HL-60 (cell line): ENCODE results near the gene LUZP2.
"Not testable (repeated sequence)": the region's sequence is repeated elsewhere in the genome, so short reads cannot be mapped to it uniquely, and the experiment has no call there.

Experiments used
- POLR2AphosphoS5 ChIP-seq: IDR thresholded peaks from 2 replicates; pipeline ENCODE4 v1.6.1; 2012; ENCODE audit warnings: low read depth
- TF ChIP-seq, protein P1 (sequence below): IDR thresholded peaks from one replicate; pipeline ENCODE4 v1.5.1; 2011; ENCODE audit warnings: low read length, control low read depth, inconsistent platforms; ENCODE audit not compliant: insufficient read depth

DNA sequence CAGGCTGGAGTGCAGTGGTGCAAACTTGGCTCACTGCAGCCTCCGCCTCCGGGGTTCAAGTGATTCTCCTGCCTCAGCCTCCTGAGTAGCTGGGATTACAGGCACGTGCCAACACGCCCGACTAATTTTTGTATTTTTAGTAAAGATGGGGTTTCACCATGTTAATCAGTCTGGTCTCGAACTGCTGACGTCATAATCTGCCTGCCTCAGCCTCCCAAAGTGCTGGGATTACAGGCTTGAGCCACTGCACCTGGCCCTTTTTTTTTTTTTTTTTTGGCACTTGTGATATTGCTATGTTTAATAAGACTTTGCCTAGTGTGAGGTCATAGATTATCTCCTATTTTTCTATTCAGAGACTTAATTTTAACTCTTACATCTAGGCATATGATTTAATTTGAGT is 497.1 kb downstream of the LUZP2 start:
- TF ChIP-seq, protein P1, sequence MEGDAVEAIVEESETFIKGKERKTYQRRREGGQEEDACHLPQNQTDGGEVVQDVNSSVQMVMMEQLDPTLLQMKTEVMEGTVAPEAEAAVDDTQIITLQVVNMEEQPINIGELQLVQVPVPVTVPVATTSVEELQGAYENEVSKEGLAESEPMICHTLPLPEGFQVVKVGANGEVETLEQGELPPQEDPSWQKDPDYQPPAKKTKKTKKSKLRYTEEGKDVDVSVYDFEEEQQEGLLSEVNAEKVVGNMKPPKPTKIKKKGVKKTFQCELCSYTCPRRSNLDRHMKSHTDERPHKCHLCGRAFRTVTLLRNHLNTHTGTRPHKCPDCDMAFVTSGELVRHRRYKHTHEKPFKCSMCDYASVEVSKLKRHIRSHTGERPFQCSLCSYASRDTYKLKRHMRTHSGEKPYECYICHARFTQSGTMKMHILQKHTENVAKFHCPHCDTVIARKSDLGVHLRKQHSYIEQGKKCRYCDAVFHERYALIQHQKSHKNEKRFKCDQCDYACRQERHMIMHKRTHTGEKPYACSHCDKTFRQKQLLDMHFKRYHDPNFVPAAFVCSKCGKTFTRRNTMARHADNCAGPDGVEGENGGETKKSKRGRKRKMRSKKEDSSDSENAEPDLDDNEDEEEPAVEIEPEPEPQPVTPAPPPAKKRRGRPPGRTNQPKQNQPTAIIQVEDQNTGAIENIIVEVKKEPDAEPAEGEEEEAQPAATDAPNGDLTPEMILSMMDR, result not testable (repeated sequence)
- not testable (repeated sequence) for TF ChIP-seq POLR2AphosphoS5
